HCEC 1CT (cell line): ENCODE data around the gene HLCS.

Experiments
- DNase-seq: peaks from one replicate; pipeline ENCODE4 v3.0.0-alpha.2; 2017

Gene HLCS

GRCh38 chr21:36713746-36714145, 252.7 kb downstream of the HLCS start:
- no peak for DNase-seq

DNA sequence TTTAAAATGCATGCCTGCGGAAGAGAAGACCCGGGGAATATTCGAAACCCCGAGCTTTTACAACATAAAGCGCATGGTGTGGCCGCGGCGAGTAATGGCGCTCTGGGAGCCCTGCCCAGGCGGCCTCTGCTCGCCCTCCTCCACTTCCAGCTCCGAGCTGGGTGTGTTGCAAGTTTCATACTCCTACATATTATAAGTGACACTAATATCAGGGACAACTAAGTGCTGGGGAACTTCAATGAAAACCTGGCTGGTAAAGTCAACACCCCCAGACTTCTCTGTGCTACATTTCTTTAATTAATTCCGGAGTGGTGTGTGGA, 255.8 kb downstream of the HLCS start:
- no peak for DNase-seq

GRCh38 chr21:36709868-36710728, 256.4 kb downstream of the HLCS start:
- DNase-seq = no peak

GRCh38 chr21:36709030-36709867, 257.2 kb downstream of the HLCS start:
- no peak for DNase-seq

- DNase-seq = no peak
These were observed 258.0 kb downstream of the HLCS start for GRCh38 chr21:36708286-36709029.

DNA sequence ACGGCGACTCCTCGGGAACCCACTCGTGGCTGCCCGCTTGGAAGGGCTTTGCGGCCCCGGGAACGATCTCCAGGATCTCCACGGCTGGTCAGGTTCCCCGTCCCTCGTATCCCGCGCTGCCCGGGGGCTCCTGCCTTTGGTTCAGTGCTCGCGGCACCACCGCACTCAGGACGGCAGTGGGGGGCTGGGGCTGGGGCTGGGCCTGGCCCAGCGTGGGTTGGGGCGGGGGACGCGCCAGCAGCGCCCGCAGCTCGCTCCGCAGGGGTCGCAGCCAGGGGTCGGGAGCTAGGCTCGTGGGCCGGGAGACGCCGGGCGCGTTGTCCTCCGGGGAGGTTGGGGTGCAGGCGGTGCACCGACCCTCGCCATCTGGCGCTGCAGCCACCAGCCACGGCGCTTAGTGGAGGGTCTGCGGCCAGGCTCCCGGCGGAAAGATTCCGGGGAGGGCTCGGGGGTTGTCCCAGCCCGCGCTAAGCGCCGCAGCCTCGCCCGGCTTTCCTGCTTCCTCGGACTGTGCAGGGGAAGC, 258.6 kb downstream of the HLCS start:
- DNase-seq = no peak

DNA sequence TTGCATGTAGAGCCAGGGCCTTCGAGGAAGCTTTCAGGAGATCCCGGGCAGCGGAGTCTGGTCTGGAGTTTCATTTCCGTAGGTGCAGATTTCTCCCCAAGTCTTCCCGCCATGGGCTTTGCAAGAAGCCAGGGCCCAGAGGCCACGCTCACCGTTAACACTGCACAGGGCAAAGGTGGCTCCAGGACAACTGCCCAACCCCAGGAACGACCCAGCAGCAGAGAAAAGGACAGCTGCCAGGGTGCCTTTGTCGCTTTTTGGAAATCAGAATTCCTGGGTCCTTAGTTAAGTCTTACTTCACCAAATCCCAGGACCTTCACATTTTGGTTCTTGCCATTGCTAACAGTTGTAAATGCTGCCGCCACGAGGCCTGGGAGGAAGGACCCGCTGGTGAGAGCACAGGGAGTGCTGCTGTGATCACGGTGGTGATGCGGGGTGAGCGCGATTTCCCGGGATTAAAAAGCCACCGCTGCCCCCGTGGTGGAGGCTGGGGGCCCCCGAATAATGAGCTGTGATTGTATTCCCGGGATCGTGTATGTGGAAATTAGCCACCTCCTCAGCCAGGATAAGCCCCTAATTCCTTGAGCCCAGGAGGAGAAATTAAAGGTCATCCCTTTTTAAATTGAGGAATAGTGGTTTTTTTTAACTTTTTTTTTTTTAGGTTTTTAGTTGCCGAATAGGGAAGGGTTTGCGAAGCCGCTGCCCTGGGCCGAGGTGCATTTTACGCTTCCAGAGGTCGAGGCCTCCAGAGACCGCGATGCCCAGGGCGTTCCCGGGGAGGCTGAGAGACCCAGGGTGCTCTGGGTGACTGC, 259.3 kb downstream of the HLCS start:
- peak; percentile 19 for DNase-seq

DNA sequence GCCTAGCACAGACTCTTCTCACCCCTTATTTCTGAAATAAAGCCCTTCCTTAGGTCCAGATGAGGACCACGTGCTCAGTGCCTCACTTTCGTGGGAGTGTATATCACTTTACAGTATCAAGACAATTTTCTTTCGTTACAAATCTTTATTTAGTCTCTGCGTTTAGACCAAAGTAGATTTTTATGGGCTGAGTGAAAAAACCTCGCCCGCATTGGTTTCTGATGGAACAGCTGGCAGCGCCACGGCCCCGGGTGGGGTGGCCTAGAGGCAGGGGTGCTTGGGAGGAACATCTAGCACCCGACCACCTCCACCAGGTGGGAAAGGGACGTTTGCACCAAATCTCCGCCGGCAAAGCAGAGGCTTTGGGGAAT, 260.0 kb downstream of the HLCS start:
- DNase-seq = no peak

- no peak for DNase-seq
These were observed 260.6 kb downstream of the HLCS start for GRCh38 chr21:36705679-36706481.

- no peak for DNase-seq
These were observed 261.4 kb downstream of the HLCS start for GRCh38 chr21:36704958-36705678.

DNA sequence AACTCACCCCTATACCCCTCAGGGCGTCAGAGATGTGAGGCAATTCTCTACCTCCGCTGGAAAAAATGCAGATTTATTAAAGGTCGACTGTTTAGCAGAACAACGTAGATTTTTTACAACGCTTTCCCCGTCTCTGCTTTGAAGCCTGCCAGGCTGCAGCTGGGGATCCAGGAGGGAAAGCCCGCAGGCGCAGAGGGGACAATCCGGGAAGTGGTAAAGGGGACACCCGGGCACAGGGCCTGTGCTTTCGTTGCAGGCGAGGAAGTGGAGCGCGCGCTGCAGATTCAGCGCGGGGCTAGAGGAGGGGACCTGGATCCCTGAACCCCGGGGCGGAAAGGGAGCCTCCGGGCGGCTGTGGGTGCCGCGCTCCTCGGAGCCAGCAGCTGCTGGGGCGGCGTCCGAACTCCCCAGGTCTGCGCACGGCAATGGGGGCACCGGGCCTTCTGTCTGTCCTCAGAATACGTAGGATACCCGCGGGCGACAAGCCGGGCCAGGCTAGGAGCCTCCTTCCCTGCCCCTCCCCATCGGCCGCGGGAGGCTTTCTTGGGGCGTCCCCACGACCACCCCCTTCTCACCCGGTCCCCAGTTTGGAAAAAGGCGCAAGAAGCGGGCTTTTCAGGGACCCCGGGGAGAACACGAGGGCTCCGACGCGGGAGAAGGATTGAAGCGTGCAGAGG, 262.1 kb downstream of the HLCS start:
- no peak for DNase-seq

DNA sequence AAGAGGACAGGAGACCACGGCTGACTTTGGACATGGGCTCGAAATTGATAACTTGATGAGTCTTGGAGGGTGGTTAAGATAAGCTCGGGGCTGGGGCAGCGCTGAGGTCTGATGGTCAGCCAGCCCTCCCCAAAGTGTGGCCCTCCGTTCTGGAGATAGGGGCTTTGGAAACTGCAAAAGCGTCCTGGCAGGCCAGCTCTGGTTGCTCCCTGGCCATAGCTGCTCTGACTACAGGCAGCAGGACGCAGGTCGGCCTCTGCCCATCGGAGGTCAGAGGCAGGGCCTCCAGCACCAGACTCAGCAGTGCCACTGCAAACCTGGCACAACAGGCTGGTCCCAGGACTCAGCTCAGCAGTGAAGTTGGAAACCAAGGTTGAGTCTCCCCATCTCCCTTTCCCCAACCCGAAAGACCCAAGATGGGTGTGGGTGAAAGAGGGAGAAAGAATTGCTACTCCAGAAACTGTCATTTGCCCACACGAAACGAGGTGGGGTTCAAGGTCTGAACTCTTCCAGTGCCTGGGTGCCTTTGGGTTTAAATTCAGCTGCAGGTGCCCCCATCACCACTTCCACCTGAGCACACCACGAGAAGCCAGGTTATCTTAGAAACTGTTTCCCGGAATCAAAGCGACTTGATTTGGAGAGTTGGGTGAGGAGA, 262.7 kb downstream of the HLCS start:
- no peak for DNase-seq

GRCh38 chr21:36703123-36703522, 263.3 kb downstream of the HLCS start:
- no peak for DNase-seq

GRCh38 chr21:36702622-36702968, 263.9 kb downstream of the HLCS start:
- no peak for DNase-seq

DNA sequence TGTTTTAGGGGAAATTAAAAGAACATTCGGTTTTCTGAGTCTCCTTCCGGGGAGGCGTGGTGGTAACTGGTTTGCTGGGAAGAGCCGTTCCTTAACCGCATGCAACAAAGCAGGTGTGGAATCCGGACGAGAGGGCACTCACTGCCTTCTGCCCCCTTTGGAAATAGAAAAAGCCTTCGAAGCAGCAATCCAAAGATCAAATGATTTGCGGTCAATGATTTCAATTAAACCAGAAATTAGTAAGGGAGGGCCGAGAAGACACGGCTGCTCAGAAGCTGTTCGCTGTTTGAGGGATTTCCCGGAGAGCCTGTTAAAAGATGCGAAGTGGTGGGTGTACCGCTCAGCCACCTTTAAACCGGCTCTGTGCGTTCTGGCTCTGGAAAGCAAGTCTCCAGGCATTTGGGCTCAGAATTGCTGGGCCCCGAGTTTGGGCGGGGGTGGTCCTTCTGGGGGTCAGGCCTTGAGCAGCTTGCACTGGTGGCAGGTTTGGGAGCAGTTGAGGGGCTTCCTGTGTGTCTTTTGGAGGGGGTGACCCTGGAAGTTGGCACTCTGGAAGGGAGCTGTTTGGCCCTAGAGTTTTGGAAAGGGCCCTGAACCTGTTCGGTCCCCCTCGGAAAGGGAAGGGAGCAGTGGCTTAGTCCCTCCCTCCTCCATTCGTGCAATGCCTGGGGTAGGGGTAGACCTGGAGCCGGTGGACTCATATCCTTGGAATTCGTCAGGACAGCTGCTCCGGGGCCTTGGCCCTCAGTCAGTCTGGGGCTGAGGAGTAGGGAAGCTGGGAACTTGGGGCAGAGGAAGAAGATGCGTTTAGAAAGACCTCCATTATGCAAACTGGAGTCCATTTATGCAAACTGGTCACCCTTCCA, 264.5 kb downstream of the HLCS start:
- no peak for DNase-seq

GRCh38 chr21:36700971-36701755, 265.3 kb downstream of the HLCS start:
- DNase-seq = no peak
